Kidney epithelial cell (primary cell): ENCODE results near the gene SNTG2. TPM values are rescaled to one million over a fixed set of nuclear protein-coding genes. Genes with fewer than 3 reads are reported as not detected.

Source experiments
- DNase-seq: peaks from one replicate; pipeline ENCODE4 v3.0.0-alpha.2; 2010; ENCODE audit warnings: low read depth
- H3K27me3 ChIP-seq: 2 replicates; pipeline ENCODE4 v1.6.0; 2011; ENCODE audit warnings: low read length; ENCODE audit not compliant: control insufficient read depth, insufficient read depth
- H3K36me3 ChIP-seq: 2 replicates; pipeline ENCODE4 v1.5.1; 2011; ENCODE audit warnings: low read length; ENCODE audit not compliant: control insufficient read depth, insufficient read depth
- H3K4me3 ChIP-seq: 2 replicates; pipeline ENCODE4 v1.5.1; 2011; ENCODE audit warnings: low read depth, mild to moderate bottlenecking, control low read depth, low read length
- total RNA-seq: library from RNA; depleted of rRNA; stranded (reverse); fragments of >200 nt; gene quantifications from 2 replicates; pipeline ENCODE4 v1.2.3, GENCODE V29; 2015
- TF ChIP-seq, protein P1 (sequence below): IDR thresholded peaks from 2 replicates; pipeline ENCODE4 v1.5.1; 2011; ENCODE audit warnings: mild to moderate bottlenecking, moderate library complexity, low read length, control low read depth, inconsistent platforms; ENCODE audit not compliant: insufficient read depth, poor library complexity, severe bottlenecking

SNTG2 gene
- total RNA-seq, 1 donor from 2014 or later, result 0.38 TPM

DNA sequence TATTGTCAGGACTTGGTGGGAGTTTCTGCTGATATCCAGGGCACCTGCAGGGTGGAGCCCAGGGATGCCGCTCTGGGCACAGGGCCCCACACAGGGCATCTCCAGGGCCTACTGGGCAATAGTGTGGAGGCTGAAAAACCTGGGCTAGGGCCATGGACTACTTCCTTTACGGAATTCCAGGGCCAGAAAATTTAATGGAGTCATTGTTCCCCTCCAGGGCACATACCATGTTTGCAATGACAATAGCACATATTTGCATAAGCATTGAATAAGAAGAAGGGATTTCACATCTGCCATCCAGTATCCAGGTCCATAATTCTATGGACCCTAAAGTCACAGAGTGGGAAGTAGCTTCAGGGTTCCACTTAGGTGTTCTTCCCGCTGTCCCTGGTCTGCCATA, 358.9 kb downstream of the SNTG2 start:
- Histone ChIP-seq H3K4me3 (no peak overlapping the region), H3K27me3 (no peaks in the 10 kb centered on the region), H3K36me3 (no peaks in the 10 kb centered on the region)
- DNase-seq, result no peak
- TF ChIP-seq, protein P1, sequence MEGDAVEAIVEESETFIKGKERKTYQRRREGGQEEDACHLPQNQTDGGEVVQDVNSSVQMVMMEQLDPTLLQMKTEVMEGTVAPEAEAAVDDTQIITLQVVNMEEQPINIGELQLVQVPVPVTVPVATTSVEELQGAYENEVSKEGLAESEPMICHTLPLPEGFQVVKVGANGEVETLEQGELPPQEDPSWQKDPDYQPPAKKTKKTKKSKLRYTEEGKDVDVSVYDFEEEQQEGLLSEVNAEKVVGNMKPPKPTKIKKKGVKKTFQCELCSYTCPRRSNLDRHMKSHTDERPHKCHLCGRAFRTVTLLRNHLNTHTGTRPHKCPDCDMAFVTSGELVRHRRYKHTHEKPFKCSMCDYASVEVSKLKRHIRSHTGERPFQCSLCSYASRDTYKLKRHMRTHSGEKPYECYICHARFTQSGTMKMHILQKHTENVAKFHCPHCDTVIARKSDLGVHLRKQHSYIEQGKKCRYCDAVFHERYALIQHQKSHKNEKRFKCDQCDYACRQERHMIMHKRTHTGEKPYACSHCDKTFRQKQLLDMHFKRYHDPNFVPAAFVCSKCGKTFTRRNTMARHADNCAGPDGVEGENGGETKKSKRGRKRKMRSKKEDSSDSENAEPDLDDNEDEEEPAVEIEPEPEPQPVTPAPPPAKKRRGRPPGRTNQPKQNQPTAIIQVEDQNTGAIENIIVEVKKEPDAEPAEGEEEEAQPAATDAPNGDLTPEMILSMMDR, result no peak

DNA sequence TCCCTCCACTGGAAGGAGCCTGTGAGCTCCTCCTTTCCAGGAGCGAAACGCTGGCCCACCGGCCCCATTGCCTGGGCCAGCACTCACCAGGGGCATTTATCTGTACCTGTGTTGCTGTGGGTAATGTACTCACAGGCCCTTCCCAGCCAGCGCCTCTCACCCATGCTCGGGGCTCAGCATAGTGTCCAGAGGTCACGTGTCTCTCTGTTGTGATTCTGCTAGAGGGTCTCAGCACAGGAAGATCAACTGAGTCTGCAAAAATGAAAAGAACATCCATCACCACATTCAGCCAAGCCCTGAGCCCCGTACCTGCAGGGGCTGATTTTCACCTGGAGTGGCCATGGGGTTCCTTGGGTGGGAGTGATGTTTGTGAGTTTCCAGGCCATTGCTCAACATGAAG, 359.6 kb downstream of the SNTG2 start:
- TF ChIP-seq, protein P1, result no peak
- no peak overlapping the region for H3K4me3 ChIP-seq
- no peaks in the 10 kb centered on the region for H3K36me3 ChIP-seq
- DNase-seq, result no peak
- no peaks in the 10 kb centered on the region for H3K27me3 ChIP-seq

DNA sequence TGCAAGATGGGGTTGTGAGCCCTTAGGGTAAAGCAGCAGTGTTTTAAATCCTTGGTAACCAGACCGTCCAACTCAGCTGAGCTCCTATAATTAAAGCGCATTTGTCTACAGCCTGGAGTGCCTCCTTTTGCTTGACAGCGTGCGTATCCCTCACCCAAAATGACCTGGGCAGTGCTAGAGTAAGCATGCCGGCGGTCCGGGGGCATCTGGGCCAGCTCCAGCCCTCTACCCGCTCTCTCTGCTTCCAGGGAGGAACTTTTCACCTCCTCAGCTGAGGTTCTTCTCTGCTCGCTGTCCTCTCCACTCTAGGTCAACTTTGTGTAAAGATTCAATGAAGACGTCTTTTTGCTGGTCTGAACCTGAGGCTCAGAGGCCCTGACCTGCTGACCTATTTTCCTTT, 360.2 kb downstream of the SNTG2 start:
- TF ChIP-seq, protein P1, result no peak
- no peak for DNase-seq
- Histone ChIP-seq H3K4me3 (no peak overlapping the region), H3K36me3 (no peaks in the 10 kb centered on the region), H3K27me3 (no peaks in the 10 kb centered on the region)

DNA sequence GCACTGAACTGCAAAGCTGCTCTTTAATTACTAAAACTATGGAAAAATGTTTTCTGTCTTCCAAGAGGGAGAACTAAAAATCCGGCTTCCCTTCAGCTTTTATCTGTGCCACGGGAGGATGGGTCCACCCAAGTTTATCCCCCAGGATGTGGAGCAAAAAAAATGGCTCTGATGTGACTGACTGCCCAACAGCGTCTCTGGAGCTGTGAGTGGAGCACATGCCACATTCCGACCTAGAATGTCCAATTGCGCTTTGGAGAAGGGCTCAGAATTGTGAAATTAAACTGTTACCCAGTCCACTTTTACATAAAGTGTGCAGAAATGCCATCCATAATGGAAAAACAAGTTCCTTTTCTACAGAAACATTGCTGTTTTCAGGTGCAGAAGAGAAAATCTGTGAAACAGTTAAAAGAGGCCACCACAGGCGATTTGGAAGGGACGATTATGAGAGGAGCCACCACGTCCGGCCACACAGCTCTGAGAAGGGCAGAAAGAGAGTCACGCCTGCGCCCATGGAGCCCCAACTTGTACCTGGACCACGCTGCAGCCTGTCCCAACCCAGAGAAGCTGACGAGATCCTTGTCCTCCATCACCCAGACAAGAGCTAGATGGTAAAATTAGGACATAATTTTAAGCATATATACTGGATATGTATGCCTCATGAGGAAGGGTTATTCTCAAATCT, 362.7 kb downstream of the SNTG2 start:
- no peak for DNase-seq
- TF ChIP-seq, protein P1, result no peak
- Histone ChIP-seq H3K27me3 (no peaks in the 10 kb centered on the region), H3K4me3 (no peak overlapping the region), H3K36me3 (no peaks in the 10 kb centered on the region)

DNA sequence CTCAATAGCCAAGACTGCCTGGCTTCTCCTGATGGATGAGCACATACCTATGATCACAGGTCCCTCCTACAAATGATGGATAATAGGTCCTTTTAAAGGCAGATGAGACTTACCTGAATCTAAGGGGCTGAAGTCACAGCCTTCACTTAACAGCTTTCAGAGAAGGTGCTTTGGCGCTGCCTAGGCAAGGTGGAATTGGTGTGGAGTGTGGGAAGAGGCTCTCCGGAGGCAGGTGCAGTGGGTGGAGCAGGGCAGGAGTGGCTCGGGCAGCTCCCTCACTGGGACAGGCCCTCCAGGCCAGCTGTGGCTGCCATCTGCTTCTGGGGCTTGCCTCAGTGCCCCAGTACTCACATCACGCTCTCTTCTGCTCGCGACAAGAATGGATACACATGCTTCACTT, 363.6 kb downstream of the SNTG2 start:
- no peak for DNase-seq
- Histone ChIP-seq H3K36me3 (no peaks in the 10 kb centered on the region), H3K4me3 (no peak overlapping the region), H3K27me3 (no peaks in the 10 kb centered on the region)
- TF ChIP-seq, protein P1, result no peak
